SK-N-SH (cell line): ENCODE results near the gene DHRS9. TPM values are rescaled to one million over a fixed set of nuclear protein-coding genes. Genes with fewer than 3 reads are reported as not detected.

Experiments used
- CTCF ChIA-PET: fragments of 300-600, 350-600 bp; formaldehyde crosslinking; extraction: SDS; loops from one replicate; lab custom pipeline; 2021; lab: Yijun Ruan, JAX
- POLR2A ChIA-PET: fragments of 350-600 bp; sonication (Branson Sonifier 250); formaldehyde crosslinking; extraction: SDS; loops from one replicate; lab custom pipeline; 2020; ENCODE audit warnings: antibody characterized with exemption, inconsistent platforms; lab: Yijun Ruan, JAX
- DNase-seq: peaks from one replicate; pipeline ENCODE4 v3.0.0; 2012
- H2AFZ ChIP-seq: fragments of 200-600 bp; sonication (generic); 2 replicates; pipeline ENCODE4 v1.8.1; 2016; ENCODE audit warnings: antibody characterized with exemption, mild to moderate bottlenecking, low read depth
- H3F3A ChIP-seq: fragments of 200-600 bp; sonication (generic); replicated peaks from 2 replicates; pipeline ENCODE3; 2016; ENCODE audit warnings: antibody characterized with exemption, mild to moderate bottlenecking; ENCODE audit not compliant: insufficient read depth
- H3K27ac ChIP-seq, 2 experiments: fragments of 200-500 bp in 1 of 2; fragments of 200-600 bp in 1 of 2; sonication (Bioruptor generic) in 1 of 2; sonication (generic), shearing (Covaris generic) in 1 of 2; 2 replicates each; pipeline versions ENCODE4 v1.5.1 to v1.6.1; 2014 to 2016; ENCODE audit warnings: low read depth in 2 of 2, inconsistent platforms in 1 of 2, low read length in 1 of 2, mild to moderate bottlenecking in 1 of 2, mixed read lengths in 1 of 2
- H3K27me3 ChIP-seq: fragments of 200-600 bp; sonication (generic), shearing (Covaris generic); 2 replicates; pipeline ENCODE4 v1.6.1; 2016; ENCODE audit warnings: mixed run types; ENCODE audit not compliant: insufficient read depth
- H3K36me3 ChIP-seq, 2 experiments: fragments of 200-500 bp in 1 of 2; fragments of 200-600 bp in 1 of 2; sonication (Bioruptor generic) in 1 of 2; sonication (generic) in 1 of 2; replicated peaks in 1 of 2; 2 replicates each; pipeline versions ENCODE3 to v1.5.1; 2014 to 2016; ENCODE audit warnings: low read length in 1 of 2, mild to moderate bottlenecking in 1 of 2; ENCODE audit not compliant: insufficient read depth in 2 of 2, control insufficient read depth in 1 of 2
- H3K4me1 ChIP-seq, 2 experiments: fragments of 200-500 bp in 1 of 2; fragments of 200-600 bp in 1 of 2; sonication (Bioruptor generic) in 1 of 2; sonication (generic), shearing (Covaris generic) in 1 of 2; 2 replicates each; pipeline versions ENCODE4 v1.5.1 to v1.6.1; 2014 to 2016; ENCODE audit warnings: low read depth in 1 of 2, low read length in 1 of 2, mixed run types in 1 of 2; ENCODE audit not compliant: insufficient read depth in 2 of 2, control insufficient read depth in 1 of 2
- H3K4me2 ChIP-seq: fragments of 200-600 bp; sonication (generic), shearing (Covaris generic); 2 replicates; pipeline ENCODE4 v1.6.1; 2017; ENCODE audit warnings: mixed run types
- H3K4me3 ChIP-seq, 2 experiments: fragments of 200-500 bp in 1 of 2; fragments of 200-600 bp in 1 of 2; sonication (Bioruptor generic) in 1 of 2; sonication (generic), shearing (Covaris generic) in 1 of 2; 2 replicates each; pipeline versions ENCODE4 v1.5.1 to v1.8.1; 2014 to 2016; ENCODE audit warnings: low read depth in 2 of 2, inconsistent platforms in 1 of 2, low read length in 1 of 2, mild to moderate bottlenecking in 1 of 2, mixed read lengths in 1 of 2, moderate library complexity in 1 of 2
- H3K79me2 ChIP-seq: fragments of 200-600 bp; sonication (generic); 2 replicates; pipeline ENCODE4 v1.8.1; 2017; ENCODE audit warnings: mild to moderate bottlenecking; ENCODE audit not compliant: insufficient read depth
- H3K9ac ChIP-seq: fragments of 200-600 bp; sonication (generic); 2 replicates; pipeline ENCODE4 v1.6.1; 2017; ENCODE audit warnings: mixed run types
- H3K9me2 ChIP-seq: fragments of 200-600 bp; sonication (generic); 2 replicates; pipeline ENCODE4 v1.6.1; 2017; ENCODE audit warnings: mixed run types
- H3K9me3 ChIP-seq: fragments of 200-600 bp; sonication (generic); 2 replicates; pipeline ENCODE4 v1.6.1; 2017; ENCODE audit warnings: mixed run types, mild to moderate bottlenecking, moderate library complexity
- H4K20me1 ChIP-seq: fragments of 200-600 bp; sonication (generic); 2 replicates; pipeline ENCODE4 v1.6.1; 2017; ENCODE audit warnings: mild to moderate bottlenecking, mixed run types; ENCODE audit not compliant: insufficient read depth
- ELF1 ChIP-seq: IDR thresholded peaks from 2 replicates; pipeline ENCODE4 v1.4.0; 2012
- EZH2phosphoT487 ChIP-seq: fragments of 200-600 bp; sonication (generic); IDR thresholded peaks from 2 replicates; pipeline ENCODE4 v1.6.1; 2017; ENCODE audit warnings: low read depth, mixed run types, mild to moderate bottlenecking, antibody characterized with exemption, moderate library complexity, borderline replicate concordance
- FOXM1 ChIP-seq: IDR thresholded peaks from 2 replicates; pipeline ENCODE4 v1.4.0; 2012; ENCODE audit warnings: low read depth, mild to moderate bottlenecking
- GABPA ChIP-seq: IDR thresholded peaks from 2 replicates; pipeline ENCODE4 v1.4.0; 2012; ENCODE audit warnings: low read depth, mild to moderate bottlenecking
- MEF2A ChIP-seq: IDR thresholded peaks from 2 replicates; pipeline ENCODE4 v1.4.0; 2012; ENCODE audit warnings: low read depth, borderline replicate concordance
- NFIC ChIP-seq: IDR thresholded peaks from 2 replicates; pipeline ENCODE4 v1.4.0; 2012; ENCODE audit warnings: borderline replicate concordance
- TCF12 ChIP-seq: IDR thresholded peaks from 2 replicates; pipeline ENCODE4 v1.4.0; 2012
- WGBS: methylation state at CpG from one replicate; pipeline ENCODE4 v1.1.6; 2017; ENCODE audit warnings: low lambda C conversion rate; 5-methylcytosine and 5-hydroxymethylcytosine counted together
- polyA plus RNA-seq, 3 experiments: library from polyadenylated mRNA; depleted of rRNA; stranded (reverse); fragments of >200 nt; gene quantifications; 2 replicates each; pipeline ENCODE4 v1.2.3, GENCODE V29; 2012
- TF ChIP-seq, protein P1 (sequence below): IDR thresholded peaks from 2 replicates; pipeline ENCODE4 v1.4.0; 2012; ENCODE audit warnings: low read depth, borderline replicate concordance
- TF ChIP-seq, protein P2 (sequence below): IDR thresholded peaks from 2 replicates; pipeline ENCODE4 v1.6.1; 2012; ENCODE audit warnings: mild to moderate bottlenecking, low read depth, low read length, moderate library complexity
- TF ChIP-seq, protein P3 (sequence below): fragments of 150-350 bp; IDR thresholded peaks from 2 replicates; pipeline ENCODE4 v1.6.1; 2017; ENCODE audit warnings: antibody characterized with exemption, low read length, low read depth, borderline replicate concordance

Gene DHRS9
- polyA plus RNA-seq, 1 of the 3 experiments (the other 2 are of a cell fraction) = not detected

DNA sequence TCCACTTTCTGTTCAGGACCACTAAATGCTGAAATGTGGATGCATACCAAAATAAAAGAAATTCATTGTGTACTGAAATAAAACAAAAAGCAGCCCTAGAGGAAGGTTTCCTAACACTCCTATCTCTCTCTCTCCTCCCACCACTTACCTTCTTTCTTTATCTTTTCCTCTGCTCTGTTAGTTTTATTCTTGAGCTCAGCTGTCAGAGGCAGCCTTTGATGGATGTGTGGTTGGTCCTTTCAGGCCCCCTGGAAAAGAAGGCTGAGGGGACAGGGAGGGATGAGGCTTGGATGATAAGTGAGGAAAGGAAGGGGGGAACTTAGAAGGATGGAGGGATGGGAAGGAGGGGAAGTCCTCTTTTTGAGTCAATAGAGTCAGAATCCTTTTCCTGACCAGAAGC is 47.6 kb downstream of the DHRS9 start:
- no peak overlapping the region for H3K27ac ChIP-seq
- no peaks in the 10 kb centered on the region for H3K9me3 ChIP-seq
- H3K4me3 ChIP-seq = no peak overlapping the region
- no peaks in the 10 kb centered on the region for H3K79me2 ChIP-seq
- POLR2A ChIA-PET = no interaction called here
- H3K36me3 ChIP-seq = no peaks in the 10 kb centered on the region
- H3K9me2 ChIP-seq = no peaks in the 10 kb centered on the region
- TF ChIP-seq, protein P1, sequence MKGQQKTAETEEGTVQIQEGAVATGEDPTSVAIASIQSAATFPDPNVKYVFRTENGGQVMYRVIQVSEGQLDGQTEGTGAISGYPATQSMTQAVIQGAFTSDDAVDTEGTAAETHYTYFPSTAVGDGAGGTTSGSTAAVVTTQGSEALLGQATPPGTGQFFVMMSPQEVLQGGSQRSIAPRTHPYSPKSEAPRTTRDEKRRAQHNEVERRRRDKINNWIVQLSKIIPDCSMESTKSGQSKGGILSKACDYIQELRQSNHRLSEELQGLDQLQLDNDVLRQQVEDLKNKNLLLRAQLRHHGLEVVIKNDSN = no peak
- TF ChIP-seq TCF12 = no peak
- TF ChIP-seq EZH2phosphoT487 = no peak
- no peak overlapping the region for H2AFZ ChIP-seq
- no peaks in the 10 kb centered on the region for H3K4me1 ChIP-seq
- H3K9ac ChIP-seq = no peak overlapping the region
- H3K27me3 ChIP-seq = no peaks in the 10 kb centered on the region
- DNase-seq = no peak
- no peaks in the 10 kb centered on the region for H3F3A ChIP-seq
- no peaks in the 10 kb centered on the region for H4K20me1 ChIP-seq
- CTCF ChIA-PET = interaction anchor here (1.7 to 1.8 kb wide), 2 partner anchors 15 to 27 kb away, joined by 4 to 12 read pairs; no protein-coding TSS in a partner anchor
- no peak overlapping the region for H3K4me2 ChIP-seq

DNA sequence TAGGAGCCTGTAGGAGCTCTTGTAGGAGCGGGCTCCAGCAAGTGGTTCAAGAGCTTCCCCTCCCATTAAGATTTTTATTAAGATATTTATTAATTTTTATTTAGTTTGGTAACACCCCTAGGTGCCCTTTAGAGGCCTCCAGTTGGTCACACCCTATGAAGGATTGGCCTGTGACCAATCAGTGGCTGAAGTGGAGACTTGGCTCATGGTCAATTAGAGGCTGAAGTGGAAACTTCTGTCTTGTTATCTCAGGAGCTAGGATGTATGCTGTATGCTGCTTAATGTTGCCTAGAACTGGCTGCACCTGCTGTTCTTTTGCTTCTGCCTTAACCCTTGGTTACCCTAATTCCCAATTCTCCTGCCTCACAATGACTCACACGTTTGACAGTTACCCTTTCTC is 48.7 kb downstream of the DHRS9 start:
- Histone ChIP-seq H3K79me2 (no peaks in the 10 kb centered on the region), H3K27ac (no peak overlapping the region), H3K9me3 (no peaks in the 10 kb centered on the region), H3K4me1 (no peaks in the 10 kb centered on the region), H4K20me1 (no peaks in the 10 kb centered on the region), H3K9me2 (no peaks in the 10 kb centered on the region), H3K4me3 (no peak overlapping the region), H2AFZ (no peak overlapping the region), H3K9ac (no peak overlapping the region), H3F3A (no peaks in the 10 kb centered on the region), H3K27me3 (no peaks in the 10 kb centered on the region), H3K4me2 (no peak overlapping the region), H3K36me3 (no peaks in the 10 kb centered on the region)
- POLR2A ChIA-PET = no interaction called here
- CTCF ChIA-PET = interaction anchor here (1.7 to 3.2 kb wide), 5 partner anchors 8 to 25 kb away, joined by 4 to 19 read pairs (median 14); no protein-coding TSS in a partner anchor
- DNase-seq = no peak
- TF ChIP-seq MEF2A (no peak), FOXM1 (no peak), EZH2phosphoT487 (no peak), GABPA (no peak), ELF1 (no peak), NFIC (no peak)
- TF ChIP-seq, protein P2, sequence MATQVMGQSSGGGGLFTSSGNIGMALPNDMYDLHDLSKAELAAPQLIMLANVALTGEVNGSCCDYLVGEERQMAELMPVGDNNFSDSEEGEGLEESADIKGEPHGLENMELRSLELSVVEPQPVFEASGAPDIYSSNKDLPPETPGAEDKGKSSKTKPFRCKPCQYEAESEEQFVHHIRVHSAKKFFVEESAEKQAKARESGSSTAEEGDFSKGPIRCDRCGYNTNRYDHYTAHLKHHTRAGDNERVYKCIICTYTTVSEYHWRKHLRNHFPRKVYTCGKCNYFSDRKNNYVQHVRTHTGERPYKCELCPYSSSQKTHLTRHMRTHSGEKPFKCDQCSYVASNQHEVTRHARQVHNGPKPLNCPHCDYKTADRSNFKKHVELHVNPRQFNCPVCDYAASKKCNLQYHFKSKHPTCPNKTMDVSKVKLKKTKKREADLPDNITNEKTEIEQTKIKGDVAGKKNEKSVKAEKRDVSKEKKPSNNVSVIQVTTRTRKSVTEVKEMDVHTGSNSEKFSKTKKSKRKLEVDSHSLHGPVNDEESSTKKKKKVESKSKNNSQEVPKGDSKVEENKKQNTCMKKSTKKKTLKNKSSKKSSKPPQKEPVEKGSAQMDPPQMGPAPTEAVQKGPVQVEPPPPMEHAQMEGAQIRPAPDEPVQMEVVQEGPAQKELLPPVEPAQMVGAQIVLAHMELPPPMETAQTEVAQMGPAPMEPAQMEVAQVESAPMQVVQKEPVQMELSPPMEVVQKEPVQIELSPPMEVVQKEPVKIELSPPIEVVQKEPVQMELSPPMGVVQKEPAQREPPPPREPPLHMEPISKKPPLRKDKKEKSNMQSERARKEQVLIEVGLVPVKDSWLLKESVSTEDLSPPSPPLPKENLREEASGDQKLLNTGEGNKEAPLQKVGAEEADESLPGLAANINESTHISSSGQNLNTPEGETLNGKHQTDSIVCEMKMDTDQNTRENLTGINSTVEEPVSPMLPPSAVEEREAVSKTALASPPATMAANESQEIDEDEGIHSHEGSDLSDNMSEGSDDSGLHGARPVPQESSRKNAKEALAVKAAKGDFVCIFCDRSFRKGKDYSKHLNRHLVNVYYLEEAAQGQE = no peak
- TF ChIP-seq, protein P3, sequence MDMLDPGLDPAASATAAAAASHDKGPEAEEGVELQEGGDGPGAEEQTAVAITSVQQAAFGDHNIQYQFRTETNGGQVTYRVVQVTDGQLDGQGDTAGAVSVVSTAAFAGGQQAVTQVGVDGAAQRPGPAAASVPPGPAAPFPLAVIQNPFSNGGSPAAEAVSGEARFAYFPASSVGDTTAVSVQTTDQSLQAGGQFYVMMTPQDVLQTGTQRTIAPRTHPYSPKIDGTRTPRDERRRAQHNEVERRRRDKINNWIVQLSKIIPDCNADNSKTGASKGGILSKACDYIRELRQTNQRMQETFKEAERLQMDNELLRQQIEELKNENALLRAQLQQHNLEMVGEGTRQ = no peak
- WGBS = 14% methylated on average over 2 of the region's 2 CpGs
